ENCODE measurements around the gene IL1R2.

DNA sequence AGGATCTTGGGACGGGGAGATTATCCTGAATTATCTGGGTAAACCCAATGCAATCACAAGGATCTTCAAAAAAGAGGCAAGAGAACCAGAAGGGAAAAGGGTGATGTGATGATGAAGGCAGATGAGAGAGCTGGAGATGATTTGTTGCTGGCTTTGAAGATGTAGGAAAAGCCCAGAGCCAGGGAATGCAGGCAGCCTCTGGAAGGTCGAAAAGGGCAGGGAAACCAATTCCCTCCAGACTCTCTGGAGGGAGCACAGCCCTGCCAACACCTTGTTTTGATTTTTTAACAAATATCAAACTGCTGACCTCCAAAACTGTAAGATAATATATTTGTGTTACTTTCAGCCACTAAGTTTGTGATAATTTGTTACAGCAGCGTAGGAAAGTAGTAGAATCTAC lies 48.9 kb upstream of the IL1R2 start:
- TF ChIP-seq CTCF (IDR thresholded peaks at IDR 0.05) (no peak), POLR2A (IDR thresholded peaks at IDR 0.05) (no peak)

All from Peyer's patch (tissue), 4 donors.